Activated CD4-positive, alpha-beta T cell treated with anti-CD3 and anti-CD28 coated beads, Interleukin-2, amount 50 U/mL, for 24 hours (primary cell): ENCODE results near the gene NRN1L.
A peak's percentile ranks its signal among the peaks of the same experiment; 100 is the strongest.
"Not testable (repeated sequence)": the region's sequence is repeated elsewhere in the genome, so short reads cannot be mapped to it uniquely, and the experiment has no call there.

ENCODE experiments used
- DNase-seq, 2 donors: peaks; one replicate each; pipeline ENCODE4 v3.0.0-alpha.2; 2020; ENCODE audit warnings: low read depth in 1 of 2, low spot score in 1 of 2

The NRN1L gene

DNA sequence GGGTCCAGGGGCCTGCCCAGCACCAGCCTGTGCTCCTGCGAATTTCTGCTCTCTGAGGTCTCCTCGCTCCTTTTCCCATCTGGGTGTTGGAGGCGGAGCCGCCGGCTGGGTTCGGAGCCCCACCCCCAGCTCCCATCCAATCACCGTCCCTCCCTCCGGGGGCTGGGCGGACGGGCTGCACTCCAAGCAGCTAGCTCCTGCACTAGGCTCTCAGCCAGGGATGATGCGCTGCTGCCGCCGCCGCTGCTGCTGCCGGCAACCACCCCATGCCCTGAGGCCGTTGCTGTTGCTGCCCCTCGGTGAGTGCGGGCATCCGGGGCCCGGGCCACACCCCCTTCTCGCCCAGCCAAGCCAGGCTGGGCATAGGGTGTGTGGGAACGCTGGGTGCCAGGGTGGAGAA lies at the start of gene NRN1L:
NRN1L (plus strand) TSS at position 202 of the 400 bp plus-strand sequence; CDS start at position 221, 19 bp downstream.
- DNase-seq, result no peak

DNA sequence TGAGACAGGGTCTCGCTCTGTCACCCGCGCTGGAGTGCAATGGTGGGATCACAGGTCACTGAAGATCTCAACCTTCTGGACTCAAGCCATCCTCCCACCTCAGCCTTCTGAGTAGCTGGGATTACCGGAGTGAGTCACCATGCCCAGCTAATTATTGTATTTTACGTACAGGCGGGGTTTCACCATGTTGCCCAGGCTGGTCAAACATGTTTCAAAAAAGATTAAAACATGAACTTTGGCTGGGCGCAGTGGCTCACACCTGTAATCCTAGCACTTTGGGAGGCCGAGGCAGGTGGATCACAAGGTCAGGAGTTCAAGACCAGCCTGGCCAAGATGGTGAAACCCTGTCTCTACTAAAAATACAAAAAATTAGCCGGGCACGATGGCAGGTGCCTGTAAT lies 47.5 kb upstream of the NRN1L start:
- DNase-seq, result not testable (repeated sequence)

DNA sequence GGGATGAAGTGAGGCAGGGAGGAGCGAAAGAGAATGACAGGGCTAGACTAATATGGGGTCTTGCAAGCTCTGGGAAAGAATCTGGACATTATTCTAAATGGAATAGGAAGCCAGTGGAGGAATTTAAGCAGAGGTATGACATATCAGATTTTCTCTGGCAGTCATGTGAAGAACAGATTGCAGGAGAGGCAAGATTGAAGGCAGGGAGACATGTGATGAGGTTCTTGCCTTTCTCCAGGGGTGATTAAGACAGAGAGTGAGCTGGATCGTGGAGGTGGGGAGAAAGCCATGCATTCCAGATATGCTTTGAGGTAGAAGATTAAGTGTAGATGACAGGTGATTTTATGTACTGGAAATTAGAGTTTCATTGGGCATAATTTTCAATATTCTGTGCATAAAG lies 46.9 kb upstream of the NRN1L start:
- no peak for DNase-seq

DNA sequence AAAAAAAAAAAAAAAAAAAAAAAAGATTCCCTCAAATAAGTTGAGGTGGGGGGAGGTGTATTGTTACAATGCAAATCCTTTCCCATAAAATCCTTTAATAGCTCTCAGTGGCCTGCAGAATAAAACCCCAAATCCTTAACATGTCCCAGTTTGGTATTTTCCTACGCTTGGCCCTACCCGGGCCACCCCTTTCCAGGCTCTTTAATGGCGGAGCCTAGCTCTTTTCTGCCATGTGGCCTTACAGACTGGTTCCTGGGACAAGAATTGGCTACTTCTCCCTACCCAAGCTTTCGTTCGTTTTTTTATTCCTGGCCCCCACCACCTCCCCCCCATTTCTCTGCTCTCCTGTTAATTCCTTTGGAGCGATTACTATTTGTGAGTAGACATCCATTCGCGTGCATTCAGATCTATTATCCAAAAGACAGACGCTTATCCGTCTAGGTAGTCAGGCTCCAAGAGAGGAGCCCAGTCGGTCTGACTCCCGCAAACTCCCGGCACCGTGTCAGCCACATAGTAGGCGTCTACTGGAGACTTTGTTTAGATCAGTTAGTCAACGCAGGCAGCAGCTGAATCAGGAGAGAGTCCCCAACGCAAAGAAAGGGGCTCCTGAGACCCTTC lies 43.4 kb upstream of the NRN1L start:
- no peak for DNase-seq

DNA sequence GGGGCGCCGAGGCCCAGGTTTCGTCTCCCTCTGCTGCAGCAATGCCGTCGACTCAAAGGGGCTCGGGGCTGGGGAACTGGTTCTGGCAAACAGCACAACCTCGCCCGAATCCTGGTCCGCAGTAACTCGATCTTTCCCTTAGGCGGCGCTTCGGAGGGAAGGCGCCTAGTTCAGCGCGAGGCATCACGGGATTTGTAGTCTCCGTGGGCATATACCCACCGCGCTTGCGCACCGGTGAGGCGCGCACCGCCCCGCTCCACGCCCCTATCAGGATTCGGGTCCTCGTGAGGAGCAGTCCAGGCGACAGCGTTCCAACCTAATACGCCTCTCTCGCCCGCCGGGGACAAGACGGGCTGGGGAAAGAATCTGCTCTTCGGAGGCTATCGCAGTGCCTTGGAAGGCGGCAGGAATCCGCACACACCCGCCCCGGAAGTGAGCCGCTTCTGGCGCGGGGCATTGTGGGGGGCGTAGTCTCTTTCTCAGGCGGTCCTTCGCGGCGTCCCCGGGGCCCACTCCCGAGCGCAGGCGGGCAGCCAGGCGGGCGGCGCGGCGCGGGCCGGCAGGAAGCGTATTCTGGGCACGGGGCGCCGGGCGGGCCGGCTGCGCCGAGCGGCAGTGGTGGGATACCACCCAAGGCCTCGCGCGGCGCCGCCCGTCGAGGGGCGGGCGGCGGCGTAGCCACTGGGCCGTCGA lies 42.7 kb upstream of the NRN1L start, which contains the start of gene THAP11:
THAP11 (plus strand) TSS at position 505 of the 693 bp plus-strand sequence. CDS start 235 bp downstream, outside the sequence.
- peak; percentile 92 to 94 for DNase-seq

DNA sequence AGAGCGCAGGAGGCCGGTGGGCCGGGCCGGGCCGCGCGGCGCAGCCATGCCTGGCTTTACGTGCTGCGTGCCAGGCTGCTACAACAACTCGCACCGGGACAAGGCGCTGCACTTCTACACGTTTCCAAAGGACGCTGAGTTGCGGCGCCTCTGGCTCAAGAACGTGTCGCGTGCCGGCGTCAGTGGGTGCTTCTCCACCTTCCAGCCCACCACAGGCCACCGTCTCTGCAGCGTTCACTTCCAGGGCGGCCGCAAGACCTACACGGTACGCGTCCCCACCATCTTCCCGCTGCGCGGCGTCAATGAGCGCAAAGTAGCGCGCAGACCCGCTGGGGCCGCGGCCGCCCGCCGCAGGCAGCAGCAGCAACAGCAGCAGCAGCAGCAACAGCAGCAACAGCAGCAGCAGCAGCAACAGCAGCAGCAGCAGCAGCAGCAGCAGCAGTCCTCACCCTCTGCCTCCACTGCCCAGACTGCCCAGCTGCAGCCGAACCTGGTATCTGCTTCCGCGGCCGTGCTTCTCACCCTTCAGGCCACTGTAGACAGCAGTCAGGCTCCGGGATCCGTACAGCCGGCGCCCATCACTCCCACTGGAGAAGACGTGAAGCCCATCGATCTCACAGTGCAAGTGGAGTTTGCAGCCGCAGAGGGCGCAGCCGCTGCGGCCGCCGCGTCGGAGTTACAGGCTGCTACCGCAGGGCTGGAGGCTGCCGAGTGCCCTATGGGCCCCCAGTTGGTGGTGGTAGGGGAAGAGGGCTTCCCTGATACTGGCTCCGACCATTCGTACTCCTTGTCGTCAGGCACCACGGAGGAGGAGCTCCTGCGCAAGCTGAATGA lies 42.0 kb upstream of the NRN1L start:
- peak; percentile 35 to 42 for DNase-seq

DNA sequence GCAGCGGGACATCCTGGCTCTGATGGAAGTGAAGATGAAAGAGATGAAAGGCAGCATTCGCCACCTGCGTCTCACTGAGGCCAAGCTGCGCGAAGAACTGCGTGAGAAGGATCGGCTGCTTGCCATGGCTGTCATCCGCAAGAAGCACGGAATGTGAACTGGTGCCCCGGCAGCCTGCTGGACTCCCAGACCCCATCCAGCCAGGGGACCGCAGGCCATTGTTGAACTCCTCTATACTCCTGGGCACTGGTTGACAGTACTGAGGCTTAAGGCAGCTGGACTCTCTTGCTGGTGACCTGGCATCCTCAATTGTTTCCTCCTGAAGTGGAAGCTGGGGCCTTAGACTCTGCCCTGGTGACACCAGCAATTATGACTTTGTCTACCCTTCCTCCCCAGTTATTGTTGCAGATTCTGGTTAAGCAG lies 41.3 kb upstream of the NRN1L start:
- DNase-seq, result peak in 1 of 2 donors; percentile 19

DNA sequence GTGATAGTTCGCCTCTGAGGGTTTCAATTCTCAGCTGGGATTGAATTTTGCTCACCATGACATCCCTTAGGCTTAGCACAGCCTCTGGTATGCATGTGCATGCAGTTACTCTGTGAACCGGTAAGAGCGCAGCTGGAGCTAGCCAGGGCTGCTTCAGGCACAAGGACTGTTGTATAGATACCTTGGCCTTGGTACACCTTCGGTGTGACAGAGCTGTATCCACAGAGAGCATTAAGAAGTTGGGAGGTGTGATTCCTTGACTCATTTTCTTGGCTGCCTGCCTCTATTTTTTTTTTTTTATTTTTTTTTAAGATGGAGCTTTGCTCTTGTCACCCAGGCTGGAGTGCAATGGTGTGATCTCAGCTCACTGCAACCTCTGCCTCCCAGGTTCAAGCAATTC lies 40.2 kb upstream of the NRN1L start:
- DNase-seq, result no peak

DNA sequence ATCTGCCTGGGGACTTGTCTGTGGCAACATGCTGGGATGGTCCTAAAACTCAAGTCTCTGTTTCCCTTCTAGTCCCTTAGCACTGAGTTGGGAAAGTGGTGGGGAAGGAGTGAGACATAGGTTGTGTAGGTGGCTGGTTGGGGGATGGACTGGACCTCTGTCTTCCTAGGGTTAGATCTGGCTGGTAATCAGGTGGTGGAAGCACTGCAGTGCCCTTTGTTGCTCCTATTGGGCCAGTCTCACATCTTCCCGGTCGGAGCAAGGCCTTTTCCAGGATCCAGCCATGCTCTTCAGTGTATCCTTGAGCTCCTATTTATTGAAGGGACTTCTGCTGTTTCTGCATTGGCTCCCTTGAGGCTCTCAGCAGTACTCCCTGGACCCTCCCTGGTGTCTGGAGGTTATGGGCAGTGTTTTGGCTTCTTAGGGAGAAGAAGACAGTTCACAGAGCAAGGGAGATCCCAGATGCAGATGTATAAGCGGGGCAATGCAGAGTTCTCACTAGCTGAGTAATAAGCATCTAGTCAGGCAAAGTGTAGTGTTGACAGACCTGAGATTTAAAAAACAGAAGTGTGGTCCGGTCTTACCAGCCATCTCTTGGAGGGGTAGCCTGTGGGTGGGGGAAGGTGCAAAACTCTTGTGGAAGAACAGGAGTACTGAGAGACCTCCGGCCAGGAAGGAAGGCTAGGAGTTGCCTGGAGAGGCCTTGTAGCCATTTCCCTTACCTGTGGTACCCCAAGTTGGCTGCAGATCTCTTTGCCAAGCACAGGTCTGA lies 39.2 kb upstream of the NRN1L start:
- DNase-seq, result no peak

DNA sequence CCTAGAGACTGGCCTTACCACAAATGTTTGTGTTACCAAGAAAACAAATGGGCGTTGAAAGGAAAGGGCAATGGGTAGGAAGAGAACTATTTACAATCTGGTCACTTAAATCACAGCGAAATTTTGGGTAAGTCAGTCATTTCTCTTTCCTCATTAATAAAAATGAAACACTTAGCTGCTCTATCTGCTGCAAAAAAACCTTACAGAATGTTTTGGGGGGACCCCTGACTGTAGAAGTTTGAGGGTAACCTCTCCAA lies 38.7 kb upstream of the NRN1L start:
- no peak for DNase-seq

DNA sequence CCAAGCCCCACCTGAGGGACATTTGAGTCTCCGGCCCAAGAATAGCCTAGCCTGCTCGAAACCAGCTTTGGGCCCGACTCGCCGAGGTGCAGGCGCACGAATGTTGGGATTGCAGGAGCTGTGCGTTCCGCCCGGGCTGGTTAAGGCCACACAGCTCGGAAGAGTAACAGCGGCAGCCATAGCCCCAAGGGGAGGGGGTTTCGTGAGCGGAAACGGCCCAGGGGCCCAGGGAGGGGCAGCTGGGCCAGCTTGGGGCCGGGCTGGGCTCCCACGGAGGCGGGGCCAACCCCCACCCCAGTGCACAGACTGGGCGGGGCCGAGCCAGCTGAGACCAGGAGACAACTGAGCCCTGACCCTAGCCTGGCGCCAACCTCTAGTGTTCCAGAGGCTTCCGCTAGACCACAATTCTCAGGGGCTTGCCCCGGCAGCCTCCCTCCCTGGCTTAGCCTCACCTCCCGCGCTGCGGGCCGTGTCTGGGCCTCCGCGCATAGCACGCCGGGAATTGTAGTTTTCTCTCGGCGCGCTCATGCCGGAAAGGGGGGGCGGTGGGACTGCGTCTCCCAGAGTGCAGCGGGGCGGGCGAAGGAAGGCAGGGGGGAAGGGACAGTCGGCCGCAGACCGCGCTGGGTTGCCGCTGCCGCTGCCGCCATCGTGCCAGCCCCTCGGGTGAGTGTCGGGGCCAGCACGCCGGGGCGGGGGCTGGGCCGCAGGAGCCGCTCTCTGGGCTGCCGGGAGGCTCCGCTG lies 38.2 kb upstream of the NRN1L start, which contains the start of gene NUTF2:
NUTF2 (plus strand) TSS at position 614 of the 744 bp plus-strand sequence. CDS start 18,198 bp downstream, outside the sequence.
- peak; percentile 92 to 94 for DNase-seq

DNA sequence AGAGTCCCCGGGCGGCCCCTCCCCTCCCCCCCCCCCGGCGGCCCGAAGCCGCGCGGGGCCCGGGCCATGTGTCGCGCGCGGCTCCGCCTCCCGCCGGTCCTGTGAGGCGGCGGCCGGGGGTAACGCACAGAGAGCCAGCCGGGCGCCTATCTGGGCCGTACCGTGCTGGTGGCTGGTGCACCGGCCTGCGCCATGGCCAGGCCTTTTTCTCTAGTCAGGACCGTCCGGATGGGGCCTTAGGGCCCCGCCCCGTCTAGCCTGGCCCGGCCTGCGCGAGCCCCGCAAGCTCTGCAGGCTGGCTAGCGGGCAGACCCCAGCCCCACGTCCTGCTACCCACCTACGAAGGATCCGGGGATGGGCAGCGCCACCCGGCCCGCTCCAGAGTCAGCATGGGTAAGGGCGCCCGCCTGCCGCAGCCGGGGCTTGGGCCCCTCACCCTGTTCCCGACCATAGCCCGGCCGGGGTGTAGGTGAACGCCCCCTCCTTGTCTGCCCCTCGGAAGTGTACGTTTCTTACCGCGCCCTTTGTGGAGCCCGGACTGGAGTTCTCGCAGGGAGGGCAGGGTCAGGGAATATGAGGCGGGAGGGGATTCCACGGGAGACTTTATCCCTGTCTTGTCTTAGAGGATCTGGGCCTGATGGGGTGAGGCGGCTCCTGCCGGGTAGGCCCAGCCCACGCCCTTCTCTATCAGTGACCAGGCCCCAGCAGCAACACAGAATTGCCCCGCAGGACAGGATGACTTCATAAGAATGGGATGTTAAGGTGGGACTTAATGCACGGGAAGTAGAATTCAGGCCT lies 37.4 kb upstream of the NRN1L start, which contains the start of gene CENPT:
CENPT (minus strand) TSS at position 630 of the 798 bp plus-strand sequence. CDS start 13,834 bp downstream, outside the sequence.
- no peak for DNase-seq

DNA sequence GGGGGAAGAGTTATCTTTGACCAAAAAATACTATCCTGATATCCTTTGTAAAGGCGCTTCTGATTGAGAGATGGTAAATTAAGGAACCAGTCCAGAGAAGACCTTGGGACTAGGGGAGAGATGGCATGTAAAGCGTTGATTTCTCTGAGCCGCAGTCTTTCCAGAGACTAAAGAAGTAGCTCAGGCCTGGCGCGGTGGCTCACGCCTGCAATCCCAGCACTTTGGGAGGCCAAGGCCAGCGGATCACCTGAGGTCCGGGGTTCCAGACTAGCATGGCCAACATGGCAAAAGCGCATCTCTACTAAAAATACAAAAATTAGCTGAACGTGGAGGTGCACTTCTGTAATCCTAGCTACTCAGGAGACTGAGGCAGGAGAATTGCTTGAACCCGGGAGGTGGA lies 36.6 kb upstream of the NRN1L start:
- no peak for DNase-seq

DNA sequence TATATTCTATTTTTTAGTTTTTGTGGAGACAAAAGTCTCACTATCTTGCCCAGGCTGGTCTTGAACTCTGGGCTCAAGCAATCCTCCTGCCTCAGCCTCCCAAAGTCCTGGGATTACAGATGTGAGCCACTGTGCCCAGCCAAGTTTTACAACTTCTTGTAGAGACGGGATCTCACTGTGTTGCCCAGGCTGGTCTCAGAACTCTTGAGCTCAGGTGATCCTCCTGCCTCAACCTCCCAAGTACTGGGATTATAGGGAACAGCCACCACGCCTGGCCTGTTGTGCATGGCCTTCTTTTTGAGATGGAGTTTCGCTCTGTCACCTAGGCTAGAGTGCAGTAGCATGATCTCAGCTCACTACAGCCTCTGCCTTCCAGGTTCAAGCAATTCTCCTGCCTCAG lies 31.0 kb upstream of the NRN1L start:
- no peak for DNase-seq

DNA sequence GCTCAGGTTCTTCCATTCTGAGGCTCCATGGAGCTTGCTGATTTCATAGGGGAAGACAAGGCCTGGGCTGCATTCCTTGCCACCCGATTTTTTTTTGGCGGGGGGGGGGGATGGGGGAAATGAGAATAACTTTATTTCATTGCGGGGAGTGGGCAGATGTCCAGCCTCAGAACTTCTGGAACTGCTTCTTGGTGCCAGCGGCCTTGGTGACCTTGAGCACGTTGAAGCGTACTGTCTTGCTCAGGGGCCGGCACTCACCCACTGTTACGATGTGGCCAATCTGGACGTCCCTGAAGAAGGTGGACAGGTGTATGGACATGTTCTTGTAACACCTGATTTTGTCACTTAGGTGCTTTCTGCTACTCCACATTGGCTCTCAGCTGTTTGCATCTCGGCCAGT lies 28.9 kb upstream of the NRN1L start:
- DNase-seq, result no peak

DNA sequence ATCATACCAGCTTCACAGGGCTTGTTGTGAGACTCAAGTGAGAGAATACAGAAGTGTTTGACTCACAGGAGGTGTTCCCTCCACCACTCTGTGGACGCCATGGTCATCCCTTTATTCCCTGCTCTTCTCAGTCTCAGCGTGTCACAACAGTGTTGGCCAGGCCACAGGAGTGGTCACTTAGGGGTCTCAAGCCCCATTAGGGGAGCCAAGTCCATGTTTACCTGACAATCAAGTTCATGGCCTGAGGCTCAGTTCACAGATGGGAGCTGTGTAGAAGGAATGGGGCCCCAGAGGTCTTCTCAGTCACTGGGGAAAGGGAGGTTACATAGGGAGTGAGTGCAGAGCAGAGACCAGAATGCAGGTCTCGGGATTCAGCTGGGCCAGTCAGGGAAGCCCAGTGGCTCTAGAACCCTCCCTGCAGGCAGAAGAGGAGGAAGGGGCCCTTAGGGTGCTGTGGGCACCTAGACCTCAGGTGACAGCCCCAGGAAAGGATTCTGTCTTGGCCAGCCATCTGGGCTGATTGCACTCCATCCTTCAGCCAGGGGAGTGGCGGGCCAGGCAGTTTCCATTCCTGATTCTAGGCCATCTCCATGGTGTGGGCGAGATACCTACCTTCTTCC lies 27.6 kb upstream of the NRN1L start:
- no peak for DNase-seq

DNA sequence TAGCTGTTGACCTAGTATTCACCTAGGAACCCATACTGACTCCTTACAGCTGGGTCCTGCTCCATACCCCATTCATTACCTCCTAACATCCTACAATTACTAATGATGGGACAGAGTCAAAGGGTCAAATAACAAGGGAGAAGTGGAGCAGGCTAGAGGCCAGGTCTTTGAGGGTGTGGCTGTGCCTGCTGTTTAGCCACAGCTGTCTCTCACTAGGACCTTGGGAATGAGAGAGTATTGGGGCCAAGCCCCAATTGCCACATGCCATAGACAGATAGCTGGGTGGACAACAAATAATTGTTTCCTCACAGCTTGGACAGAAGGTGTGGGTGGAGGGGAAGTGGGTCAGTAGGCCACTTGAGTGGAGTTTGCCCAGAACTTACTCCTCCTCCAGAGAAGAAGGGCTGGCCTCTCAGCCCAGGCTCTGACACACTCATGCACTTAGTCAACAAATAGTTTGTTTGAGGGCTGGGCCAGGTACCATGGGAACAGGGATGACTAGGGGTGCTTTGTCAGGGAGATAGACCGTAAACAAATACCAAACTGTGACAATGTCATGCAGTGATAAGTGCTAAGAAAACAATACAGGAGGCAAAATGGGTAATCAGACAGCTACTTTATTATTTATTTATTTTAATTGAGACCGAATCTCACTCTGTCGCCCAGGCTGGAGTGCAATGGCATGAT lies 27.0 kb upstream of the NRN1L start:
- no peak for DNase-seq

DNA sequence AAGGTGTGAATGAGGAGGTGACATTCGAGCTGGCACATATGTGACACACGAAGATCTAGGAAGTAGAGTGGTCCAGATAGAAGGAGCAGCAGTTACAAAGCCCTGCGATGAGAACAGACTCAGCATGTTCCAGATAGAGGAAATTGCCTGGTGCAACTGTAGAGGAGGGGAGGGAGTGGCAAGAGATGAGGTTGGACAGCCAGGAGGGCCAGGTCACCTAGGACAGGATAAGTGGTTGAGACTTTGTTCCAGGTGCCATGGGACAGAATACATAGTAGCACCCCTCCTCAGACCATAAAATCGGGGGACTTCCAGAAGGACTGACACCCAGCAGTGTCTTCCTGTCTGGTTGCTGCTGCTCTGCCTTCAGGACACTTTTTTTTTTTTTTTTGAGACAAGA lies 26.2 kb upstream of the NRN1L start:
- no peak for DNase-seq
